Measurements from ENCODE around the gene DMXL1.

DNA sequence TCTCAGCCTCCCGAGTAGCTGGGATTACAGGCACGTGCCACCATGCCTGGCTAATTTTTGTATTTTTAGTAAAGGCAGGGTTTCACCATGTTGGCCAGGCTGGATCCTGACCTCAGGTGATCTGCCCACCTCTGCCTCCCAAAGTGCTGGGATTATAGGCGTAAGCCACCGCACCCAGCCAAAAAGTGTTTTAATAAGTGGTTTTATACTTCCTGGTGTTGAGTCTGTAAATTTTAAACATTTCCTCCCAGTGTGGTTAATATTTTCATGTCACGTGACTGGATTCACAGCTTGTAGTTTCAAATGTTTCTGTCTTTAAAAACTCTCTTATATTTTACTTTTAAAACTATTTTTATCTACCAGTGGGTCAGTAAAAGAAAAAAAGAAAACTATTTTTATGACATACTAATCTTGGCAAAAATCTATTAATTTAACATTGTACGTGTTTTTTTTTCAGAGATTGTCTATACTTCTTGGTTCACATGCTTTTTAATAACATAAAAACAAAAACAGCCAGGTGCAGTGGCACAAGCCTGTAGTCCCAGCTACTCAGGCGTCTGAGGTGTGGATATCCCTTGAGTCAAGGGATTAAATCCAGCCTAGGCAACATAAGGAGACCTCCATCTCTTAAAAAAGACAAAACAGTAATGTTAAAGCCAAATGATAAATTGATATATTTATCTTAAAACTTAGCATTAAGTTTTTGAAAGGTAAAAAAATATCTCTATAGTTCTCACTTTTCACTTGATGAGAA, 117.1 kb downstream of the DMXL1 start:
- TF ChIP-seq EZH2 (IDR thresholded peaks at IDR 0.05) (no peak), POLR2AphosphoS5 (IDR thresholded peaks at IDR 0.05; ENCODE audit: borderline replicate concordance, low read depth, low read length) (no peak)

All from SK-N-MC (cell line).